Stimulated activated CD4-positive, alpha-beta T cell treated with anti-CD3 and anti-CD28 coated beads, Interleukin-12 subunit alpha, Interleukin-12 subunit beta, amount 100 ng/mL, for 4 hours (primary cell): ENCODE data around the gene LILRA6.
A peak's percentile ranks its signal among the peaks of the same experiment; 100 is the strongest.
"Not testable (repeated sequence)": the region's sequence is repeated elsewhere in the genome, so short reads cannot be mapped to it uniquely, and the experiment has no call there.

Source experiments
- DNase-seq: peaks from one replicate; pipeline ENCODE4 v3.0.0-alpha.2; 2020

LILRA6 gene

GRCh38 chr19:54242646-54243045 lies at the start of gene LILRA6:
Gene LILRA6 (minus strand): TSS chr19:54242790.
- DNase-seq: not testable (repeated sequence)

DNA sequence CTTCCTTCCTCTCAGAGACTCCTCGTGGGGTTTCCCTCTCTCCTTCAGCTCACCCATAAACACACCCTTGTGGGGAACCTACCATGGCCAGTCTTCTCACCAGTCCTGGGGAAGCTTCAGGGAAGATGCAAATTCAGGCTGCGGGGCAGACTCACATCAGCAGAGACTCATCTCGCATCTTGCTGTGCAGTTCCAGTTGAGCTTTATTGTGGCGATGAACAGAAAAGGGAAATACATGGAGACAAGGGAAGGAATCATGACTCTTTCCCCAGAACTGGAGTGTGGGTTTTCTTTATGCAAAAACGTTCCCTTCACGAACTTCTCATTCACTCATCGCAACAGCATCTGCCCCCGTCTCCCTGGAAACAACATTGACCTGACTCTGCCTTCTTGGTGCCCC lies 46.6 kb upstream of the LILRA6 start:
- not testable (repeated sequence) for DNase-seq

- DNase-seq: no peak
Measured at GRCh38 chr19:54287456-54287855, 44.9 kb upstream of the LILRA6 start.

GRCh38 chr19:54286283-54286682 lies 43.7 kb upstream of the LILRA6 start:
- DNase-seq: not testable (repeated sequence)

DNA sequence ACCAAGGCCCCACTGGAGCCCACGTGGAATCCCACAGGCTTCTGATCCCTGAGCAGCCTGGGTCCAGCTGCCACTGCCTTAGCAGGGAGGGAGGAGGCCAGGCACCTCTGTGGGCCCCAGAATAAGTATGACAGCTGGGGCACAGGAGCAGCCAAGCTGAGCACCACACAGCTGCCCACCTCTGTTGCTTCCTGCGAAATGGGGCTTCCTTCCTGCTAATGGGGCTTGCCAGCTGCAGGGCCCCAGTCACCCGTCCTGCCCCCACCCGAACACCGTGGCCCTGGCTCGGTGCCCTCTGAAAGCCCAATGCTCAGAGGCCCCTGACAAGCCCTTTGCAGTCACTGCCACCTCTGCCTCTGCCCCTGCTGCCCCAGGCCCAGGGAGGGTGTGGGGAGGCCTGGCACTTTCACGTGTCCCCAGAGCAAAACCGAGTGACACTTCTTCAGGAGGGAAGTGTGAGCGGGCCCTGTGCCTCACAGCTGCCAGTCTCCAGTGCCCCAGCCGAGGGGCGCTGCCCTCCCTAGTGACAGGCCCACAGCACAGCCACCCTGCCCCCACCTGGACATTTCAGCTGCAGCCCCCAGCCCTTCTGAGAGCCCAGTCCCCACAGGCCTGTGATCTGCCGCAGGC lies 43.0 kb upstream of the LILRA6 start:
- DNase-seq: not testable (repeated sequence)

DNA sequence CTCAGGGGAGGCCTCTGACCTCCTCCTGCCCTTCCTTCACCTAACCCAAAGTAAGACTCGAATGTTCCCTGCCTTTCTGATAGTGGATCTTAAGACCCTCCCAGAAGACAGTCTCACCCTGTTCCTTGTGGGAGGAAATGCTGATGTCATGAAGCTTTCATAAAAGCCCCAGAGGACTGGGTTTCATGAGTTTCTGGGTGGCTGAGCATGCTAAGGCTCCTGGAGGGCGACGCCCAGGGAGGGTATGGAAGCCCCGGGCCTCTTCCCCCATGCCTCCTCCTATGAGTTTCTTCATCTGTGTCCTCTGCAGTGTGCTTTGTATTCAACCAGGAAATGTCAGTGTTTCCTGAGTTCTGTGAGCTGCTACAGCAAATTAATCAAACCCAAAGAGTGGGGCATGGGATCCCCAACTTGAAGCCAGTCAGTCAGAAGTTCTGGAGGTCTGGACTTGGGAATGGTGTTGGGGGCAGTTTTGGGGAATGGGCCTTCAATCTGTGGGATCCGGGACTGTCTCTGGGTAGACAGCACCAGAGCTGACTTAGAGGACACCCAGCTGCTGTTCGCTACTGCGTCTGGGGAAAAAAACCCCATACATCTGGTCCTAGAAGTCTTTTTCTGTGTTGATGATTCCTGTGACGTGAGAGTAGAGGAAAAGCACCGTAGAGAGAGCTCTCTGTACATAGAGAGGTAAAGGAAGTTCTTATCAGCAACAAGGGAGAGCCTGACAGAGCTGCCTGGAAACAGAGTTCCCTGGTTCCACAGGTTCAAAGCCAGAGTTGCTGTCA lies 40.3 kb upstream of the LILRA6 start:
- DNase-seq: no peak

GRCh38 chr19:54281729-54282075 lies 39.1 kb upstream of the LILRA6 start:
- not testable (repeated sequence) for DNase-seq

DNA sequence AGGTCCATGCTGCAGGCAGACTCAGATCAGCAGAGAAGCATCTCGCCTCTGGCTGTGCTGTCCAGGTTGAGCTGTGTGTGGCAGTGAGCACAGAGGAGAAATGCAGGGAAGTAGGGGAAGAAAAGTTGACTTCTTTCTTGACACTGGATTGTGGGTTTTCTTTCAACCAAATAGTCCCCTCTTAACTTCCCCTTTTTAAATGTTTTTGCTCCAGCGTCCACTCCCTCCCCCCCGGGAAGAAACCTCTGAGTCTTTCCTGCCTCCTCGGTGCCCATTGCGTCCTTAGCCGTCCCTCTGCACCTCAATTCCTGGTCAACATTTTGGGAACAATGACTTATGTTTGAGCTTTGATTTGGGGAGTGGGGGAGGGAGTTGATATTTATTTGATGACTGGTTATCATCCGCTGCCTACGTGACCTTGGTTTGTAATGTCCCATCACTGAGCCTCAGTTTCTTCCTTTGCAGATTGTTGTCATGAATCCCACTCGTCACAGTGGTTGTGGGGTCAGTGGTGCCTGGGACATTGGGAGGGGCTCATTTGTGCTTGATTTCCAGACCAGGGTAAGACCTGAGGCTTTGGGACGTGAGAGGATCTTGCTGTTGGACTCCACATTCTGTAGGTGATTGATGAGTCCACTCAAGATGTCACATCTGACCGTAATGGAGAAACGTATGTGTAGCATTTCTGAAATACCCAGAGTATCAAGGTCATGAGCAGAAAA lies 38.6 kb upstream of the LILRA6 start, which contains the start of gene LILRB2:
LILRB2 (minus strand) TSS at position 104 of the 722 bp plus-strand sequence. CDS start 614 bp downstream, outside the sequence.
- DNase-seq: no peak

GRCh38 chr19:54280441-54280840 lies 37.9 kb upstream of the LILRA6 start:
- DNase-seq: not testable (repeated sequence)

DNA sequence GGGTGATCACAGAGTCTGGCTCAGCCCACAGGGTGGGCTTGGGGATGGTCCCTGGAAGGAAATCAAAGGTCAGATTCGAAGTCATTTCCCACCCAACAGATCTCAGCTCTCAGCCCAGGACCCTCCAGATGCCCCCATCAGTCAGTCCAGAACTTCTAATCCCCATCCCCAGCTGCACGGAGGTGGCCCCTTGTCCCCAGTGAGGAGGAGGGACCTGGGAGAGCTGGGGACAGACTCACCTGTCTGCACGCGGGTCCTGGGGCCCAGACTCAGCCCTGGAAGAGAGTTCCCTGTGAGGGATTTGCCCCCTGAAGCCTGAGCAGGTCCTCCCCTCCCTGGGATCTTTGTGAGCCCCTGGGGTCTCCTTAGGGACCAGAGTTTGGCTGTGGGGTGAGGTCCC lies 37.4 kb upstream of the LILRA6 start:
- not testable (repeated sequence) for DNase-seq

- no peak for DNase-seq
Measured at GRCh38 chr19:54279406-54279962, 36.9 kb upstream of the LILRA6 start.

DNA sequence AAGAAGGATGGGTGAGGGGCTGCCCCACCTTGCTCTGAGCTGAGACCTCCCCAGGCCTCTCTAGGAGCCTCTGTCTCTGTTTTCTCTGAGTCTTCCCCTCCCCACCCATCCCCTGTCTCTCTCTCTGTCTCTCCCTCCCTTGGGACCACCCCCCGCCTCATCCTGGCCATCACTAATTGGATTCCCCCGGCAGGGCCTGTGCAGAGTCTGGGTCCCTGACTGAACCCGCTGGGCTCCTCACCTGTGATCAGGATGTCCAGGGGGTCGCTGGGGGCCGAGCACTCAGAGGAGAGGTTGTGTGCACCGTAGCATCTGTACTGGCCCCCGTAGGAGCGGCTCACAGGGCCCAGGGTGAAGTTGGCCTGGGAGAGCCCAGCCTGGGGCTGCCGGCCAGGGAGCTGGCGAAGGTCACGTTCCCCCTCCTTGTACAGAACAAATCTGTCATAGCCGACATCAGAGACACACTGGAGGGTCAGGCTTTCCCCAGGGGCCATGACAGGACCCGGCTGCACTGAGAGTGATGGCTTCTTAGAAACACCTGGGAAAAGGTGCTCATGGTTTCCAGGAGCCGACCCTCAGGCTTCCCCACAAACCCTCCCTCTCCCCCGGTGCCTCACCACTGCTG lies 36.1 kb upstream of the LILRA6 start:
- not testable (repeated sequence) for DNase-seq

DNA sequence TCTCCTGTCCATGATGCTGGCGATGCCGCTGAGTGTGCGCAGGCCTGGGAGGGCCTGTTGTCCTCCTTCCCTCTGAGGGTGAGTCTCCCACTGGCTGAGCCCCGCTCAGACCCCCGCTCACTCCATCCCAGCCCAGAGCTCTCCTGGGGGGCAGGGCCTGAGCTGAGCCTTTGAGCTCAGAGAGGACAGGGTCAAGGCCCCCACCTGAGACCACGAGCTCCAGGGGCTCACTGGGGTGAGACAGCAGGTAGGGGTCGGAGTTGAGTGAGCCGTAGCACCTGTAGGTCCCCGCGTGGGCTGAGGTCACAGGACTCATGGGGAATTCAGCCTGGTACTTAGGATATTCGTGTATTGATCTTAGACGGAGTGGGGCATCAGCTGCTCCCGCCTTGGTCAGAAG lies 35.5 kb upstream of the LILRA6 start:
- not testable (repeated sequence) for DNase-seq

DNA sequence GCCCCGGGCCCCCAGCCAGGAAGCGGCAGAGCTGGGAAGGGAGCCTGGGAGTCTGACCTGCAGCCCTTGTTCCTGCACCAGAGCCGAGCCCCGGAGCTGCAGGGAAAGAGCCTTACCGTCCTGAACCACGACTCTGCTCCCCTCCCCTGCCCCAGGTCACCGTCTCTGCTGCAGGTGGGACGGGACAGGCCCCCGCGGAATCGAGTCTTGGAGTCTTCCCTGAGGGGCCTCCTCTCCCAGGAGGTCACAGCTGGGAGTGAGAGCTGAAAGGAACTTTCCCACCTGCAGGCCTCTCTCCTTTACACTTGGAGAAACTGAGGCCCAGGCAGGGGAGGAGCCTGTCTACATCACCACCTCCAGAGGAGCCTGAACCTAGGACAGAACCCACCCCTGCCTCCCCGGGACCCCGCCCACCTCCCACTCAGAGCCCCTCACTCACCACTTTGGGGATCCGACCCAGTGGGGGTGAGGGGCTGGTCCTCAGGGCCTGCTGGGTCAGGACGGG lies 34.6 kb upstream of the LILRA6 start:
- DNase-seq: not testable (repeated sequence)

DNA sequence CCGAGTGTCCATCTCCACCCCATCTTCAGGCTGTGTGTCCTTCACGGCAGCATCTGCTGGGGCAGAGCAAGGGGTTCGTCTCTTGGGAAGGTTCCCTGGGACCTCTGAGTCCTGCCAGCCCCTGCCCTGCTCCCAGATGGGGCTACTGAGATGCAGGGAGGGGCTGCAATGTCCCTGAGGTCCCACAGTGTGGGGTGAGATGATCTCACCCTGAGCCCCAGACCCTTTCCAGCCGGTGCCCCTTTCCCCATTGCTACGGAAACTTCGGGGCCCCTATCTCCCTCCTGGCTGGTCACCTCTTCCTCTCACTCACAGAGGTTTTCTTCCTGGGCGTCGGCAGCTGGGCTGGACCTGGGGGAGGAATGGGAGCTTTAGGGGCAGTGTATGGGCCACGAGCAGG lies 33.4 kb upstream of the LILRA6 start:
- DNase-seq: no peak

- not testable (repeated sequence) for DNase-seq
Measured at GRCh38 chr19:54274516-54274915, 31.9 kb upstream of the LILRA6 start.

GRCh38 chr19:54273821-54274220 lies 31.2 kb upstream of the LILRA6 start:
- DNase-seq: no peak

- DNase-seq: not testable (repeated sequence)
Measured at GRCh38 chr19:54272181-54272580, 29.6 kb upstream of the LILRA6 start.

DNA sequence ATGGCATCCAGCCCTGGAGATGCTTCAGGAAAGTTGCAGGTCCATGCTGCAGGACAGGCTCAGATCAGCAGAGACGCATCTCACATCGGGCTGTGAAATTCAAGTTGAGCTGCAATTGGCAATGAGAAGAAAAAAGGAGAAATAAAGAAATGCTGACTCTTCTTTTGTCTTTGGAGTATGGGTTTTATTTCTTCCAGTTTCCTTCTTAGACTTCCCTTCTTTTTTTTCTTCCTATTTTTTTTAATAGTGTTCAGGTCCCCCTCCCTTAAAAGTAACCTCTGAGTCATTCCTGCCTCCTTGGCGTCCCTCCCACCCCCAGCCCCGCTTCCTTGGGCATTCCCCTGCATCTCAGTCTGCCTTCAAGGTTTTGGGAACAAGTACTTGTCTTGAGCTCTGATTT lies 29.0 kb upstream of the LILRA6 start:
- not testable (repeated sequence) for DNase-seq

GRCh38 chr19:54271106-54271505 lies 28.5 kb upstream of the LILRA6 start:
- DNase-seq: no peak

GRCh38 chr19:54268936-54269335 lies 26.3 kb upstream of the LILRA6 start:
- no peak for DNase-seq

GRCh38 chr19:54266133-54266532 lies 23.5 kb upstream of the LILRA6 start:
- DNase-seq: peak; percentile 70

DNA sequence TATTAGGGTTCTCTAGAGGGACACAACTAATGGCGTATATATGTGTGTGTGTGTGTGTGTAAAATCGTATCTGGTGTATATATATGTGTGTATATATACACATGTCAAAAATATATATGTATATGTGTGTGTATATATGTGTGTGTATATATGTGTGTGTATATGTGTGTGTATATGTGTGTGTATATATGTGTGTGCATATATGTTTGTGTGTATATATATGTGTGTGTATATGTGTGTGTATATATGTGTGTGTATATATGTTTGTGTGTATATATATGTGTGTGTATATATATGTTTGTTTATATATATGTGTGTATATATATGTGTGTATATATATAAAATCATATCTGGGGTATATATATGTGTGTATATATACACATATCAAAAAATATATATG lies 19.9 kb upstream of the LILRA6 start:
- no peak for DNase-seq
